NB4 (cell line): ENCODE data around the gene DEPDC1B.

ENCODE experiments used
- MAX ChIP-seq: IDR thresholded peaks from 2 replicates; pipeline ENCODE4 v1.6.1; 2011; ENCODE audit warnings: low read depth, low read length
- POLR2A ChIP-seq: IDR thresholded peaks from 2 replicates; pipeline ENCODE4 v1.6.1; 2011; ENCODE audit warnings: mild to moderate bottlenecking; ENCODE audit not compliant: insufficient read length; ENCODE audit errors: extremely low read depth
- TF ChIP-seq, protein P1 (sequence below): IDR thresholded peaks from one replicate; pipeline ENCODE4 v1.5.1; 2012; ENCODE audit warnings: low read depth, low read length

- no peak for TF ChIP-seq POLR2A
- TF ChIP-seq, protein P1, sequence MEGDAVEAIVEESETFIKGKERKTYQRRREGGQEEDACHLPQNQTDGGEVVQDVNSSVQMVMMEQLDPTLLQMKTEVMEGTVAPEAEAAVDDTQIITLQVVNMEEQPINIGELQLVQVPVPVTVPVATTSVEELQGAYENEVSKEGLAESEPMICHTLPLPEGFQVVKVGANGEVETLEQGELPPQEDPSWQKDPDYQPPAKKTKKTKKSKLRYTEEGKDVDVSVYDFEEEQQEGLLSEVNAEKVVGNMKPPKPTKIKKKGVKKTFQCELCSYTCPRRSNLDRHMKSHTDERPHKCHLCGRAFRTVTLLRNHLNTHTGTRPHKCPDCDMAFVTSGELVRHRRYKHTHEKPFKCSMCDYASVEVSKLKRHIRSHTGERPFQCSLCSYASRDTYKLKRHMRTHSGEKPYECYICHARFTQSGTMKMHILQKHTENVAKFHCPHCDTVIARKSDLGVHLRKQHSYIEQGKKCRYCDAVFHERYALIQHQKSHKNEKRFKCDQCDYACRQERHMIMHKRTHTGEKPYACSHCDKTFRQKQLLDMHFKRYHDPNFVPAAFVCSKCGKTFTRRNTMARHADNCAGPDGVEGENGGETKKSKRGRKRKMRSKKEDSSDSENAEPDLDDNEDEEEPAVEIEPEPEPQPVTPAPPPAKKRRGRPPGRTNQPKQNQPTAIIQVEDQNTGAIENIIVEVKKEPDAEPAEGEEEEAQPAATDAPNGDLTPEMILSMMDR: no peak
- no peak for TF ChIP-seq MAX
These were observed 14.9 kb downstream of the DEPDC1B start for GRCh38 chr5:60685028-60685427.
